PC-9 (cell line): ENCODE results near the gene EOGT. TPM values are rescaled to one million over a fixed set of nuclear protein-coding genes. Genes with fewer than 3 reads are reported as not detected.

Experiments used
- BruUV-seq: library from RNA; stranded (reverse); fragments of 400-500 nt; replicated peaks from 2 replicates; lab custom pipeline; 2021; lab: Mats Ljungman, UMichigan
- CTCF ChIA-PET: fragments of 300-600 bp; sonication (Branson Sonifier 250); formaldehyde crosslinking; loops from one replicate; lab custom pipeline; 2022; ENCODE audit warnings: antibody characterized with exemption; lab: Charles Lee
- POLR2A ChIA-PET: fragments of 300-600 bp; sonication (Branson Sonifier 250); formaldehyde crosslinking; loops from one replicate; lab custom pipeline; 2022; ENCODE audit warnings: antibody characterized with exemption; ENCODE audit not compliant: unreplicated experiment; lab: Charles Lee
- DNase-seq, 2 experiments: peaks; one replicate each; pipeline versions ENCODE4 v3.0.0 to v3.0.0-alpha.2; 2015 to 2022; ENCODE audit warnings: mixed read lengths in 1 of 2
- H2AFZ ChIP-seq: fragments of 200-600 bp; sonication (generic); 2 replicates; pipeline ENCODE4 v1.8.1; 2017; ENCODE audit warnings: antibody characterized with exemption
- H3F3A ChIP-seq: fragments of 200-600 bp; sonication (generic); 2 replicates; pipeline ENCODE4 v1.8.1; 2017; ENCODE audit warnings: antibody characterized with exemption, mild to moderate bottlenecking, low read depth; ENCODE audit not compliant: insufficient read depth
- H3K27ac ChIP-seq: fragments of 200-600 bp; sonication (generic); 2 replicates; pipeline ENCODE4 v1.6.1; 2016; ENCODE audit warnings: mixed run types
- H3K27me3 ChIP-seq: fragments of 200-600 bp; sonication (generic); 2 replicates; pipeline ENCODE4 v1.6.1; 2016; ENCODE audit warnings: low read depth, mixed run types; ENCODE audit not compliant: insufficient read depth
- H3K36me3 ChIP-seq: fragments of 200-600 bp; sonication (generic); 2 replicates; pipeline ENCODE4 v1.6.1; 2016; ENCODE audit warnings: low read depth, mixed run types
- H3K4me1 ChIP-seq: fragments of 200-600 bp; sonication (generic); replicated peaks from 2 replicates; pipeline ENCODE4 v1.6.1; 2016; ENCODE audit warnings: mixed run types; ENCODE audit not compliant: insufficient read depth
- H3K4me2 ChIP-seq: fragments of 200-600 bp; sonication (generic); 2 replicates; pipeline ENCODE4 v1.6.1; 2017; ENCODE audit warnings: mixed run types
- H3K4me3 ChIP-seq: fragments of 200-600 bp; sonication (generic); 2 replicates; pipeline ENCODE4 v1.6.1; 2016; ENCODE audit warnings: mixed run types
- H3K79me2 ChIP-seq: fragments of 200-600 bp; sonication (generic); 2 replicates; pipeline ENCODE4 v1.6.1; 2017; ENCODE audit warnings: low read depth, mixed run types
- H3K9me2 ChIP-seq: fragments of 200-600 bp; sonication (generic); 2 replicates; pipeline ENCODE4 v1.8.1; 2017; ENCODE audit warnings: mild to moderate bottlenecking; ENCODE audit not compliant: insufficient read depth
- H3K9me3 ChIP-seq: fragments of 200-600 bp; sonication (generic); 2 replicates; pipeline ENCODE4 v1.8.1; 2016; ENCODE audit warnings: low read depth; ENCODE audit not compliant: insufficient read depth
- H4K20me1 ChIP-seq: fragments of 200-600 bp; sonication (generic); 2 replicates; pipeline ENCODE4 v1.8.1; 2017; ENCODE audit not compliant: insufficient read depth
- EZH2 ChIP-seq: fragments of 200-600 bp; sonication (generic); IDR thresholded peaks from 2 replicates; pipeline ENCODE4 v1.8.0; 2017; ENCODE audit warnings: antibody characterized with exemption, low read depth
- intact Hi-C: fragments of 100-400 bp; cut with micrococcal nuclease; formaldehyde crosslinking; loops from one replicate; pipeline ENCODE4 v1.10.0; 2022; ENCODE audit not compliant: unreplicated experiment
- total RNA-seq: library from RNA; stranded (reverse); gene quantifications from 2 replicates; pipeline ENCODE4 v1.2.3, GENCODE V29; 2021
- TF ChIP-seq, protein P1 (sequence below): fragments of 200-600 bp; sonication (generic); conservative IDR thresholded peaks from 2 replicates; pipeline ENCODE4 v1.6.1; 2017; ENCODE audit warnings: mixed run types, antibody characterized with exemption, mild to moderate bottlenecking, moderate library complexity

The EOGT gene
- total RNA-seq, 1 experiment from 2014 or later: 11.0 TPM

DNA sequence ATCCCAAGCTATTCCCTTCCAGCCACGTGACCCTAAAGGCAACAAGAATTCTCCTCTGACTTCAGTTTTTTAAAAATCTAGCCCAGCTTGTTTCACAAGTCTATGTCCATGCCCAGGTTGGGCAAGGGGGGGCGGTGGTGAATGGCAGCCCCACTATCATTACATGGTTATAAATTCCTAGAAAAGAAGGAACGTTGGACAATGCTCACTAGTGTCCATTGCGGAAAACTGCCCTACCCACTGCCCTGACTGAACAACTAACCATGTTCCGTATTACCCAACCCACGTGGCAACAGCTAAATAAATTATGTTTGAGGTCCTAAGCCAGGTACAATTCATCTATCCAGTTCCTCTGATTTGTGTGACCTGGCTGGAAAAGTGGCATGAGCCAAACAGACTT is 72.4 kb downstream of the EOGT start:
- H3K9me3 ChIP-seq: no peaks in the 10 kb centered on the region
- TF ChIP-seq, protein P1, sequence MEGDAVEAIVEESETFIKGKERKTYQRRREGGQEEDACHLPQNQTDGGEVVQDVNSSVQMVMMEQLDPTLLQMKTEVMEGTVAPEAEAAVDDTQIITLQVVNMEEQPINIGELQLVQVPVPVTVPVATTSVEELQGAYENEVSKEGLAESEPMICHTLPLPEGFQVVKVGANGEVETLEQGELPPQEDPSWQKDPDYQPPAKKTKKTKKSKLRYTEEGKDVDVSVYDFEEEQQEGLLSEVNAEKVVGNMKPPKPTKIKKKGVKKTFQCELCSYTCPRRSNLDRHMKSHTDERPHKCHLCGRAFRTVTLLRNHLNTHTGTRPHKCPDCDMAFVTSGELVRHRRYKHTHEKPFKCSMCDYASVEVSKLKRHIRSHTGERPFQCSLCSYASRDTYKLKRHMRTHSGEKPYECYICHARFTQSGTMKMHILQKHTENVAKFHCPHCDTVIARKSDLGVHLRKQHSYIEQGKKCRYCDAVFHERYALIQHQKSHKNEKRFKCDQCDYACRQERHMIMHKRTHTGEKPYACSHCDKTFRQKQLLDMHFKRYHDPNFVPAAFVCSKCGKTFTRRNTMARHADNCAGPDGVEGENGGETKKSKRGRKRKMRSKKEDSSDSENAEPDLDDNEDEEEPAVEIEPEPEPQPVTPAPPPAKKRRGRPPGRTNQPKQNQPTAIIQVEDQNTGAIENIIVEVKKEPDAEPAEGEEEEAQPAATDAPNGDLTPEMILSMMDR: no peak
- TF ChIP-seq EZH2: no peak
- BruUV-seq: no TSS peak
- H4K20me1 ChIP-seq: no peaks in the 10 kb centered on the region
- ChIA-PET CTCF (interaction anchor here (0.6 kb wide), 1 partner anchor 1050 kb away, joined by 4 read pairs; no protein-coding TSS in a partner anchor), POLR2A (no interaction called here)
- H3K27ac ChIP-seq: no peak overlapping the region
- DNase-seq: no peak
- no peak overlapping the region for H3K4me3 ChIP-seq
- no peaks in the 10 kb centered on the region for H3K79me2 ChIP-seq
- H3K27me3 ChIP-seq: peaks cover 34% of the 10 kb centered on the region; the same call in 1 of the 2 replicates
- no peaks in the 10 kb centered on the region for H3K9me2 ChIP-seq
- H3K4me2 ChIP-seq: no peak overlapping the region
- H3F3A ChIP-seq: no peaks in the 10 kb centered on the region
- H3K4me1 ChIP-seq: no peaks in the 10 kb centered on the region
- intact Hi-C loops: no loop called here
- no peaks in the 10 kb centered on the region for H3K36me3 ChIP-seq
- no peak overlapping the region for H2AFZ ChIP-seq

DNA sequence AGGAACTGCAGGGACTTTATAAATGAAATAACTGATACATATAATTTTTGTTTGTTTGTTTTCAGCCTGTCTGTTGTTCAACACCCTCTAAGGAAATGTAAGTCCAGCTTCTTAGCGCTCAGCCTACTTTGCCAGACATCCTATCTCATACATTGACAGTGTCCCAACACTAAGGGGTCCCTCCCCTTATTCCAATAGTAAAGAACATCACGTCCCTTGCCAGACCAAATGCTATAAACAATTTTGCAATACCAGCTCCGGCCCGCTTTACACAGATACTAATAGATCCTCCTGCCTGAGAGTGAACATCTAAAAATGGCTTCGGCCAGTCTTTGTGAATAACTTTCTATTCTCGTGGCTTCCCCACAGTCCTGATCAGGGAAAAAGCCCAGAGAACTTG is 76.6 kb downstream of the EOGT start:
- no peaks in the 10 kb centered on the region for H3K79me2 ChIP-seq
- H3F3A ChIP-seq: no peaks in the 10 kb centered on the region
- H3K36me3 ChIP-seq: no peaks in the 10 kb centered on the region
- H3K27me3 ChIP-seq: peaks cover 60% of the 10 kb centered on the region
- no peaks in the 10 kb centered on the region for H3K9me2 ChIP-seq
- H3K4me3 ChIP-seq: no peak overlapping the region
- TF ChIP-seq EZH2: no peak
- TF ChIP-seq, protein P1: no peak
- ChIA-PET POLR2A (no interaction called here), CTCF (no interaction called here)
- no peak overlapping the region for H2AFZ ChIP-seq
- H3K4me1 ChIP-seq: no peaks in the 10 kb centered on the region
- no peaks in the 10 kb centered on the region for H4K20me1 ChIP-seq
- DNase-seq: no peak
- no peaks in the 10 kb centered on the region for H3K9me3 ChIP-seq
- no TSS peak for BruUV-seq
- no peak overlapping the region for H3K4me2 ChIP-seq
- no peak overlapping the region for H3K27ac ChIP-seq
- intact Hi-C loops: no loop called here

DNA sequence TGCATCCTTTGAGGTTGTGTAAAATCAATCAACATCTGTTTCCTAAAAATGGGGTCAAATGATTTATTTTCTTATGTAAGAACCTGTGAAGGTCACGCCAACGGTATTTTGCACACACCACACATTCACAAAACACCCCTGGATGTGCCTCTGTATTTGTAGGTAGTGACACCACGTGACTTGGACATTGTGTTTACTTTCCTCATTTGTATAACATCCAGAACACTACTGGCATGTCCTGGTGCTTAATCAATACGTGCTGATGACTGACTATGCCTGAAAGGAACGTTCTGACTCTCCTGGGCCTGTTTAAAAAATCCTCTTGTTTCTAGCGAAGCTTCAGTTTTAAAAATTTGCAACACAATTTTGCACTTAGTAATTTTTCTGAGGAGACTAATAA is 77.7 kb downstream of the EOGT start:
- TF ChIP-seq EZH2: no peak
- TF ChIP-seq, protein P1: no peak
- H3K27me3 ChIP-seq: peaks cover 55% of the 10 kb centered on the region
- ChIA-PET POLR2A (no interaction called here), CTCF (no interaction called here)
- intact Hi-C loops: no loop called here
- no peak overlapping the region for H3K27ac ChIP-seq
- DNase-seq: no peak
- no peaks in the 10 kb centered on the region for H3K9me3 ChIP-seq
- no peaks in the 10 kb centered on the region for H3F3A ChIP-seq
- H3K9me2 ChIP-seq: no peaks in the 10 kb centered on the region
- no peak overlapping the region for H3K4me2 ChIP-seq
- H3K79me2 ChIP-seq: no peaks in the 10 kb centered on the region
- H2AFZ ChIP-seq: no peak overlapping the region
- H3K4me1 ChIP-seq: no peaks in the 10 kb centered on the region
- BruUV-seq: no TSS peak
- no peak overlapping the region for H3K4me3 ChIP-seq
- H3K36me3 ChIP-seq: no peaks in the 10 kb centered on the region
- H4K20me1 ChIP-seq: no peaks in the 10 kb centered on the region
